Ramos (cell line): ENCODE data around the gene TGFB3.

ENCODE experiments used
- in situ Hi-C: fragments of 300-500 bp; cut with MboI; formaldehyde crosslinking; loops from one replicate; pipeline ENCODE4 v1.14.3; 2022; ENCODE audit warnings: low sequenced_read_pairs; ENCODE audit not compliant: unreplicated experiment

TGFB3 gene

DNA sequence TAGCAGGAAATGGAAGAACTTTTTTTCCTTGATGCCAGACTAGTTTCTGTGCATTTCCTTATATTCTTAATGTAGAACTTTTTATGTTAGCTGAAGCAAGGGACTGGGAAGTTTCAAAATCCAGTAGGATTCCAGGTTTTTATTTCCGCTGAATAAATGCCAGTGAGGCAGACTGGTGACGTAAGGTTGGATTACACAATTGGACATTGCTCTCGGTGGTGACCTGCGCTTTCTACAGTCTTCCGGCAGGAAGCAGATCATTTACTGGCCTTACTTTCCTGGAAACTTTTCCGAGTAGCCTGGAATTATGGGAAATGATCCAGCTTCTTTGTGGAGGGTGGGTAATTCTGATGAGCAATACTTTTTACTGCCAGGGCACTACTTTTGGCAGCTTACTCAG is 7.3 kb upstream of the TGFB3 start:
- in situ Hi-C loops: loop anchor here (10.0 kb wide), 2 partner anchors 84 to 284 kb away; no protein-coding TSS in a partner anchor

GRCh38 chr14:75987201-75987970 is 5.6 kb upstream of the TGFB3 start:
- in situ Hi-C loops: loop anchor here (10.0 kb wide), 2 partner anchors 83 to 283 kb away; no protein-coding TSS in a partner anchor

GRCh38 chr14:75986439-75986765 is 4.6 kb upstream of the TGFB3 start:
- in situ Hi-C loops: loop anchor here (10.0 kb wide), 2 partner anchors 82 to 282 kb away; no protein-coding TSS in a partner anchor

DNA sequence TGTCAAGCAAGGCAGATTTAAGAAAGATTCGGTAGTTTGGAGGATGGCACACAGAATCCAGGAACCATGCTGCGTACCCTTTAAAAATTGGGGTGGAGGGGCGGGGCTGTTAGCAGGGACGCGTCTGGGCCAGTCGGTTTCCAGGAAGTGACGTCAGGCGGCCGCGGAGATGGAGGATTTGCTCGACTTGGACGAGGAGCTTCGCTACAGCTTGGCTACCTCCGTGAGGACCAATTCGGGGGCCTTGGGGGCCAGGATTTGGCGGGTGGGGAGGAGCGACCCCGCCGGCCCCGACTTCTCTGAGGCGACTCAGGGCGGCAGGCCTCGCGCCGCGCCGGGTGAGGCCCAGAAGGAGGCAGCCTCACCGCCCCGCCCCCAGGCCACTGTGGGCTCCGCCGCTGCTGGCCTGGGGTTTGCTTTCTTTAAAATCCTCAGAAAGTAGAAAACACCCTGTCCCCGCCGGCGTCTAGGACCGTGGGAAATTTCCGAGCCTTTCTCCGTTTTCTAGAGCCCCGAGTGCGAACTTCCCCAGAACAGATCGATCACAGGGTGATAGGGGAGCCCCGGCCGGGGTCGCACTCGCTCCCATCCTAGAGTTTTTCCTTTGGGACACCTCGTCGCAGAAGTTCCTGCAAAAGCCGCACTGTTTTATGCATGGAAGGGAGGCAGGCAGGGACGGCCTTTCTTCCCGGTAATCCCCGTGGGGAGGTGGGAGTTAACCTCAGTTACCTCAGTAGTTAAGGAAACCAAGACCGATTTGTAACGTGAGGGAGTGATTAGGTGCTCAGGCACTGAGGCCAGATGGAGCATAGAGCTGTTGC is 4.0 kb upstream of the TGFB3 start, which contains the start of gene IFT43:
Gene IFT43, plus strand, starts transcription at position 146 of the 821 bp plus-strand sequence. Its CDS starts 24 bp downstream, at position 170.
- in situ Hi-C loops: loop anchor here (10.0 kb wide), 2 partner anchors 81 to 281 kb away; no protein-coding TSS in a partner anchor

- in situ Hi-C loops: loop anchor here (10.0 kb wide), 2 partner anchors 80 to 280 kb away; no protein-coding TSS in a partner anchor
Observed at GRCh38 chr14:75984674-75985073, 2.9 kb upstream of the TGFB3 start.

- in situ Hi-C loops: loop anchor here (10.0 kb wide), 2 partner anchors 78 to 278 kb away; no protein-coding TSS in a partner anchor
Observed at GRCh38 chr14:75983019-75983358, 1.2 kb upstream of the TGFB3 start.

- in situ Hi-C loops: loop anchor here (10.0 kb wide), 2 partner anchors 78 to 278 kb away; no protein-coding TSS in a partner anchor
Observed at GRCh38 chr14:75982266-75983018, 647 bp upstream of the TGFB3 start.

GRCh38 chr14:75980856-75981255 is 939 bp downstream of the TGFB3 start:
- in situ Hi-C loops: loop anchor here (10.0 kb wide), 2 partner anchors 76 to 276 kb away; no protein-coding TSS in a partner anchor

DNA sequence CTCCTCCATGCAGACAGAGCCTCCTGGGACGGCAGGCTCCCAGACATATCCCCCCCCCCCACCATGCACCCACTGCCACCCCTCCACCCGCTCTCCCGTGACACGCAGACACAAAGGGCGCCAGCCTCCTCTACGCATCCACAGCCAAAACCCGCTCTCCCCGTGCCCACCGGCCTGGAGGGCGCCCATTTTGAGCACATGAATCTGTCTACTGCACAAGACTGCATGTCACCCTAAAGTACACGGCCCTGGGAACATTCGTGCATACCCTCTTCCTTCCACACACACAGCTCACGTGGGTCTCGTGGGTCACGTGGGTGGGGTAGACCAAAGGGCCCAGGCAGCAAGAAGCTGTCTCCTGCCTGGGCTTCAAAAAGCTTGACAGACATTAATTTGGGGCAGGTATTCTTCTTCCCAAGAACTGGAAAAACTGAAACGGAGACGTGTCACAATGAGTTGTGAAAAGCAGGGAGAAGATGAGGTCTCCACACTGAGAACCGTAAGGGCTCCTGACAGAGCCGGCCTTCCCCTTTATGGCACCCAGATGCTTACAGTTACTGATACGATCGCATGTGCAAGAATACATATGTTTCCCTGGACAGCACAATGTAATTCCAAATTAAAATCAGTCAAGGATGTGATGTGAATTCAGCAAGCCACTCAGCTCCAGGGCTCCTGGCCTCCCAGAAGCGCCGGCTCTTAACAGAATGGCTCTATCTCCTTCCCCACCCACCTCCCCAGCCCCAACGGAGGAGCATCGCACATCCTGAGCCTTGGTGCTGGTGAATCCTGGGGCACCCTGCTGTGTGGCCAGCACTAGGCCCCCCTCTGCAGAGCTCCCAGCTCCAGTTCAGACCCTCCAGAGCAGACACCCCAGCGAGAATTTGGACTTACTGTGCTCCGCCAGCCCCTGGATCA is 1.9 kb downstream of the TGFB3 start:
- in situ Hi-C loops: loop anchor here (10.0 kb wide), 2 partner anchors 75 to 275 kb away; no protein-coding TSS in a partner anchor

DNA sequence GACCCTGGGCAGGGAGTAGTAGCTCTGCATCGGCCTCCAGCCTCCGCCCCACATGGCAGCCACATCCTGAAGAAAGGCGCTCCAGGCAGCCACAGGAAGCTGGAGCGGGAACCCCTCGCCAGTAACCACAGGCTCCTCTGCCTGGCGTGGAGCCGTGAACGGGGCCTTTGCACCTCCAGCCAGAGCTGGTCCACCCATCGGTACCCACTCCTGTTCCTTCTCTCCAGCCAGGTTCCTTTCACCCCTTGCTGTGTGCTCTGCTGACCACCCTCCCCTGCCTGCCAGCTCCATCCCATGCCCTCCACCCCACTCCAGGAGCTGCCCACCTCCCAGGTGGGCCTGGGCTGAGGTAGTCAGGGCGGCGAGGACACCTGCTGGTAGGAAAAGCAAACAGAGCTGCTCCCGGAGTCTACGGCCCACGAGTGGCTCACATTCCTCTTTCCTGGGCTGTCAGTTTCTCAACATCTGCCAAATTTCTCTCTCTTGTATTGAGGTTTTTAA is 2.7 kb downstream of the TGFB3 start:
- in situ Hi-C loops: no loop called here

DNA sequence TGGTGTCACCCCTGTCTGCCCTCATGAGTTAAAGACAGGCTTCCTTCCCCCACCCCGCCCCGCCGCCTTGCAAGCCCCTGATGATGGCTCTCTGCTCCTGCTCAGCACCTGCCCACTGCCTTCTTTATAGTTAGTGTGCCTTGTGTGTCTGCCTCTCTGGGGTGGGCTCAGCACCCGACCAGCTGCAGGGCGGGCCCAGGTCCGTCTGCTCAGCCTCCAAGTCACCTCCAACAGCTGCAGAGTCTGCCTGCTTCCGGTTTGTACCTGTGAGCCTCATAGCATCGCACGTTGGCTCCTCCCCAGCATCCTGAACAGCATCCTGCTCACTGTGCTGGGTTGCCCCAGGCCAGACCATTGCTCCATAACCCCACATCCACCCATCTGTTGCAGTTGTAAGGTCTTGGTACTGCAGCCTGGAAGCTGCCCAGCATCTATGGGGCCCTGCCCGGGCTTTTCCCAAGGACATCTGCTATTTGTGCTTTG is 3.5 kb downstream of the TGFB3 start:
- in situ Hi-C loops: no loop called here

DNA sequence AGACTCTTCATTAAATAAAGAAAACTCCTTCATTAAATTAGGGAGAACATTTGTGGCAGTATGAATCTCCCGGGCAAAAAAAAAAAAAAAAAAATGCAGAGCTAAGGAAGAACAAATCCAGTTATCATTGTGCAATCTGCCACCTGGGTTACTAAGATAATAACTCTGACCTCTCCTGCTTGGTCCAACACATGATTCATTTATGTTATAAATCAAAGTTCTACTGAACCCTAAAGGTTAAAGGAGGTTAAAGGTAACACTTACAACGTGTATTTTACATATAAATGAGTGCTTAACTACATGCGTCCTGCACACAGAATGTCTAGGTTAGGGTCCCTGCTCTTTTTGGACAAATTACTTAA is 4.2 kb downstream of the TGFB3 start:
- in situ Hi-C loops: no loop called here

- in situ Hi-C loops: no loop called here
Observed at GRCh38 chr14:75976826-75977581, 4.8 kb downstream of the TGFB3 start.

DNA sequence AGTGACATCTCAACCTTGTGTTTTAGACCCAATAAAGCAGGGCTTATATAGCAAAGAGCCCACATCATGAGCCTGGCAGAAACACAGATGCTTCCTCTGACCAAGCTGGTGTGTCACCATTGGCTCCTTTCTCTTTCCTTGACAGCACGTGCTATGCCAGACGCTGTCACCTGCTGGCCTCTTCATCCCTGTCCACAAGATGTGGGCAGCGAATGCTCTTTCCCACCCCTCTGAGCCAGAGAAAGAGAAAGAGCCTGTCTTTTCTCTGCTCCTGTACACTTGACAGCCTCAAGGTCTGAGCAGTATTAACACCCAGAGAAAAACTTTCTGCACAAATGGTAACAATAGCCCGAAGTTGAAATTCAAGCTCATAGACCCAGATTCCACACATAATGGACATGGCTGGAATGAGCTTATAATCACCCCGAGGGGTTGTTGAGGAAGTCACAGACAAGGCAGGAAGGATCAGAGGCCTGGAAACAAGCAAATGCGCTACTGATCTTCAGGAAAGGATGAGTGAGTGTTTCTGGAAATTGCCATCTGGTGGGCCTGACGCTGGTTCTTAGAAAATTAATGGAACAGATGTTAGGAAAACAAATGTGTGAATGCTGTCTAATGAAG is 8.9 kb downstream of the TGFB3 start:
- in situ Hi-C loops: no loop called here

DNA sequence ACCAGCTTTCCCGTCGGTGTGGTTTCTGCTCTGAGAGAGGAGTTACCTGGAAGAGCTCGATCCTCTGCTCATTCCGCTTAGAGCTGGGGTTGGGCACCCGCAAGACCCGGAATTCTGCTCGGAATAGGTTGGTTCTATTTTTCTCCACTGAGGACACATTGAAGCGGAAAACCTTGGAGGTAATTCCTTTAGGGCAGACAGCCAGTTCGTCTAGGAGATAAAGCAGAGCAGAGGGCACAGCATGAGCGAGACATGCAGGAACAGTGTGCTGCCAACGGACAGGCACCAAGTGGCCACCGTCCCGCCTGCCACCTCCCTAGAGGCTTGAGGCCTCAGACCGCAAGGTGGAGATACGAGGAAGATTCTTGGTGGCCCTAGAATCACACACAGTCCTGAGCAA is 10.3 kb downstream of the TGFB3 start:
- in situ Hi-C loops: no loop called here

DNA sequence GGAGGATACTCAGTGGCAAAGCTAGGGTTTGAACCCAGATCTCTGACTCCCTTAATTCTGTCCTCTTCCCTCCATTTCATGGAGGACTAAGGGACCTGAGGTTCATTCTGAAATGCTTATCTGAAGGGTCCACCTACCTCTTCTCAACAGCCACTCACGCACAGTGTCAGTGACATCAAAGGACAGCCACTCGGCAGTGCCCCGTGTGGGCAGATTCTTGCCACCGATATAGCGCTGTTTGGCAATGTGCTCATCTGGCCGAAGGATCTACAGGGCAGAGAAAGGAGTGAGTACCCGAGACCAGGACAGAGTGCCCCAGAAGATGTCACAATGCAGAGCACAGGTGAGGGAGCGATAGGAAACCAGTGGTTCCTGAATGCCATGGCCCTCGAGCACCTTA is 10.8 kb downstream of the TGFB3 start:
- in situ Hi-C loops: no loop called here

DNA sequence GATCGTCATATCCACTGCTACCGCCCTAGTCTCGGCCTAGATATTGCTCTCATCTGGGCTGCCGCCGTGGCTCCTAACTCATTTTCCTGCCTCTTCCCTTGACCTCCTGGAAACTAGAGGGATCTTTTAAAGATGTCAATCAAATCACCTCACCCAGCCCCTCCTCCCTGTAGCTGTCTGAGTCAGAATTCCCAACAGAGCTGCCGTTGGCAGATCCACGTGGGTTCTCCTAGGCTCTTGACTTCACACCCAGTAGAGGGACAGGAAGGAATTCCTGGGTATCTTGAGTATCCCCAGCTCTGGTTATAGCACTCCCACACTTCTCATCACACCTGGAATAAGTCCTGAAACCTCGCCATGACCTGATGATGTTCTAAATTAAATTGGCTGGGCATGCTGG is 11.9 kb downstream of the TGFB3 start:
- in situ Hi-C loops: no loop called here

- in situ Hi-C loops: no loop called here
Observed at GRCh38 chr14:75969126-75969525, 12.7 kb downstream of the TGFB3 start.
